IPS DF 6.9 (cell line): ENCODE measurements around the gene AKR1C4.
"Not testable (repeated sequence)": the region's sequence is repeated elsewhere in the genome, so short reads cannot be mapped to it uniquely, and the experiment has no call there.

ENCODE experiments used
- DNase-seq: peaks from one replicate; pipeline ENCODE4 v3.0.0-alpha.2; 2013; ENCODE audit warnings: low read depth, low spot score
- H3K27ac ChIP-seq: one replicate; pipeline ENCODE4 v1.5.1; 2013; ENCODE audit warnings: low read length, control low read depth
- H3K27me3 ChIP-seq: 2 replicates; pipeline ENCODE4 v1.6.1; 2013; ENCODE audit warnings: mild to moderate bottlenecking, low read length; ENCODE audit not compliant: control insufficient read depth, insufficient read depth
- H3K36me3 ChIP-seq: 2 replicates; pipeline ENCODE4 v1.6.1; 2013; ENCODE audit warnings: low read length; ENCODE audit not compliant: control insufficient read depth, insufficient read depth
- H3K4me1 ChIP-seq: 2 replicates; pipeline ENCODE4 v1.6.1; 2013; ENCODE audit warnings: low read length; ENCODE audit not compliant: control insufficient read depth, insufficient read depth
- H3K4me3 ChIP-seq: 2 replicates; pipeline ENCODE4 v1.5.1; 2013; ENCODE audit warnings: mild to moderate bottlenecking, low read length
- H3K9me3 ChIP-seq: 2 replicates; pipeline ENCODE4 v1.6.1; 2013; ENCODE audit warnings: low read length, inconsistent platforms; ENCODE audit not compliant: control insufficient read depth, insufficient read depth
- WGBS: extraction: QIAGEN DNeasy Blood & Tissue Kit; methylation state at CpG from one replicate; pipeline ENCODE4 v1.1.7; 2013; ENCODE audit warnings: mixed read lengths, missing lambda C conversion rate; ENCODE audit not compliant: insufficient read length, insufficient coverage; 5-methylcytosine and 5-hydroxymethylcytosine counted together

Gene AKR1C4

DNA sequence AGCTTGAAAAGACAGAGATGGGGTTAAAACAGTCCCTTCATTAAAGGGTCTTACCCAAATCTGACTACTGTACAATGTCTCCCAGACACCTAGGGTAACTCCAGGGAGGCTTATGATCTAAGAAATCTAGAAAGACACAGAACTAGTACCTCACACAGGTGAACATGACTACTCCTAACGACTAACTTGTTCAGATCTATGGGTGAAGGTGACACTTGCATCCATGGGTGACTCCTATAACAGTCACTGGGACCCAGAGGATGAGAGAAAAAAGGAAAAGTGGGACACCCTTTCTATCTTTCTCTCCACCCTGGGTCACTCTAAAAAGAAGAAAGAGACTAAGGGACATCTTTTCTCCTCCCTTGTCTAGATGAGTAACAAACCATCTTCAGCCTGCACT is 30.9 kb upstream of the AKR1C4 start:
- no peak for DNase-seq
- peaks cover 3% of the 10 kb centered on the region; the same call in 1 of the 2 replicates for H3K9me3 ChIP-seq
- no CpG with 5 or more reads among the region's 1 CpG for WGBS
- no peaks in the 10 kb centered on the region for H3K4me1 ChIP-seq
- H3K4me3 ChIP-seq, result no peak overlapping the region
- H3K27ac ChIP-seq, result no peak overlapping the region
- H3K36me3 ChIP-seq, result no peaks in the 10 kb centered on the region
- peaks cover 13% of the 10 kb centered on the region for H3K27me3 ChIP-seq

DNA sequence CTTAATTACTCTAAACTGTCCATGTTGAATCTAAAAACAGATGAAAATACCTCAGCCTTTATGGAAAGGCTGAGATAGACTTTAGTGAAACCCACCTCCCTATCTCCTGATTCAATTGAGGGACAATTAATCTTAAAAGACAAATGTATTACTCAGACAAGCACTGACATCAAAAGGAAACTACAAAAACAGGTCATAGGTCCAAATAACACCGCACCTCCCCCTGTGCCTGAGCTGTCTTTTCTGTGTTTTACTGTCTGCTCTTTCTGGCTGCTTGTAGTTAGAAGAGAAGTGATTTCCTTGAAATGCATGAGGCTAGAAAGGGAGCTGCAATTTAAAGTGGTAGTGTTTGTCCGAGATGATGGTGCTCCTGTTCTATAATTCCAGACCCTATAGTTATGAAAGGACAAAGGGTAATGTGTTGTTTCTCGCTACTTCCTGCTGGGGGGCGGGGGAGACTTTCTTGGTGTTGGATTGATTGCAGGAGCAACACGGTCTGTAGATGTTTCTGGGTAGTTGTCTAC is 27.7 kb upstream of the AKR1C4 start:
- no peaks in the 10 kb centered on the region for H3K36me3 ChIP-seq
- no peaks in the 10 kb centered on the region; the same call in 1 of the 2 replicates for H3K9me3 ChIP-seq
- DNase-seq, result no peak
- no peaks in the 10 kb centered on the region for H3K4me1 ChIP-seq
- no CpG with 5 or more reads among the region's 5 CpGs for WGBS
- no peak overlapping the region for H3K4me3 ChIP-seq
- peaks cover 13% of the 10 kb centered on the region for H3K27me3 ChIP-seq
- H3K27ac ChIP-seq, result no peak overlapping the region

DNA sequence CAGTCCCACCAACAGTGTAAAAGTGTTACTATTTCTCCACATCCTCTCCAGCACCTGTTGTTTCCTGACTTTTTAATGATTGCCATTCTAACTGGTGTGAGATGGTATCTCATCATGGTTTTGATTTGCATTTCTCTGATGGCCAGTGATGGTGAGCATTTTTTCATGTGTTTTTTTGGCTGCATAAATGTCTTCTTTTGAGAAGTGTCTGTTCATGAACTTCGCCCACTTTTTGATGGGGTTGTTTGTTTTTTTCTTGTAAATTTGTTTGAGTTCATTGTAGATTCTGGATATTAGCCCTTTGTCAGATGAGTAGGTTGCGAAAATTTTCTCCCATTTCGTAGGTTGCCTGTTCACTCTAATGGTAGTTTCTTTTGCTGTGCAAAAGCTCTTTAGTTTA is 21.1 kb upstream of the AKR1C4 start:
- H3K27me3 ChIP-seq, H3K27ac ChIP-seq, H3K4me3 ChIP-seq, DNase-seq, H3K36me3 ChIP-seq, H3K4me1 ChIP-seq, H3K9me3 ChIP-seq: not testable (repeated sequence)
- no CpG with 5 or more reads among the region's 3 CpGs for WGBS

DNA sequence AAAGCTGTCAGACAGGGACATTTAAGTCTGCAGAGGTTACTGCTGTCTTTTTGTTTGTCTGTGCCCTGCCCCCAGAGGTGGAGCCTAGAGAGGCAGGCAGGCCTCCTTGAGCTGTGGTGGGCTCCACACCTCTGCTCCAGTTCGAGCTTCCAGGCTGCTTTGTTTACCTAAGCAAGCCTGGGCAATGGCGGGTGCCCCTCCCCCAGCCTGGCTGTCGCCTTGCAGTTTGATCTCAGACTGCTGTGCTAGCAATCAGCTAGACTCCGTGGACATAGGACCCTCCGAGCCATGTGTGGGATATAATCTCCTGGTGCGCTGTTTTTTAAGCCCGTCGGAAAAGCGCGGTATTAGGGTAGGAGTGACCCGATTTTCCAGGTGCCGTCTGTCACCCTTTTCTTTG is 16.1 kb upstream of the AKR1C4 start:
- not testable (repeated sequence) for H3K4me3 ChIP-seq, H3K27me3 ChIP-seq, DNase-seq, H3K4me1 ChIP-seq, H3K36me3 ChIP-seq, H3K27ac ChIP-seq, H3K9me3 ChIP-seq
- WGBS, result no CpG with 5 or more reads among the region's 12 CpGs

DNA sequence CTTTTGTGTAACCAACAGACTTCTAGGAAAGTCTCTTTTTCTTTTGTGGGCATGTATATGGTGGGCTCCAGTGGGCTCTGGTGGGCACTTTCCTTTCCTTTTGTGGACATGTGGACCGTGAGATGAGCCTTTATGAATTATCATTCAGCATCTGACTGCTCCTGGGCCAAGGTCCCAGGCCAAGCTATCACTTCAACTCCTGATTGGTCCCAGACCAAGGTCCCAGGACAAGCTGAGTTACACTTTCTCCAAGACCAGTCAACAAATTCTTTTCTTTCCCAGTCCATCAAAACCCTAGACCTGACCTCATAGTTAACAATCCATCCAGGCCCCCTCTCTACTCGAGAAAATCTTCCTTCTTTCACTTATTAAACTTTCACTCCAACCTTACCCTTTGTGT is 12.7 kb upstream of the AKR1C4 start:
- no peaks in the 10 kb centered on the region for H3K27me3 ChIP-seq
- no peaks in the 10 kb centered on the region for H3K9me3 ChIP-seq
- no peak overlapping the region for H3K27ac ChIP-seq
- no peak overlapping the region for H3K4me3 ChIP-seq
- H3K36me3 ChIP-seq, result no peaks in the 10 kb centered on the region
- H3K4me1 ChIP-seq, result no peaks in the 10 kb centered on the region
- 100% methylated on average over 1 of the region's 2 CpGs for WGBS
- DNase-seq, result no peak

DNA sequence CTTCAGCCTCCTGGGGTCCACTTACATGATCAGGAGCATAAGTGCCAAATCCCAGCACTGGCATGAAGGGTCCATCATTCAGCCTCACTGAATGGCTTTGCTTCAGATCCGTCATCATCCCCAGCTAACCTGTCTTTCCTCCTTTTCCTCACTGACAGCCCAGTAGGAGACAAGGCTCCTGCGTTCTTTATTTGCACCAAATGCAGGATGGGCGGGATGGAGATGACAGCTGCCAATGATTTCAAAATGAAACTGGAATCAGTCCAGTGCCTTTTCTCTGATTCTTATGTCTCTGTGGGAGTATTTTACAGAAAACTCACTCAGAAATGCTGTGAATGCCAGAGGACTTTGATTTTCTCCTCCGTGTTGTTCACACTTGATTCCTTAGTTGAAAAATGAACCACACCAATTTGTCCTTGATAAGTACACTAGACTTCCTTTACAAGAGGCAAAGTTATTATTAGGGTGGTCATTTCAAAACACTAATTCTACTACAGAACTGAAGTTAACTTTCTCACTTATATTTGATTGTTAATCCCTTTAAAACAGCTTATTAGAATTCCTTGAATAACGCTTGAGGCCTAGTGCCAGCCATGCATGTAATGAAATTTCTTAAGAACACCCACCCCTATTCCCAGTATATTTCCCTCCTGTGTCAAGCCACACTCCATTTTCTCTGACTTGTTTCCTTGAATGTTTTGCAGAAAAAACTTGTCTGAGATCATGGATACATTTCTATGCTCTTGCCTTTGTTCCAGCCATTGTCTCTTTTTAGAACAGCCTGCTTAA is 11.5 kb upstream of the AKR1C4 start, which contains the start of gene AKR1C8:
AKR1C8 (minus strand) TSS at position 164 of the 789 bp plus-strand sequence; CDS start at position 118, 46 bp downstream.
- no peaks in the 10 kb centered on the region for H3K27me3 ChIP-seq
- H3K36me3 ChIP-seq, result no peaks in the 10 kb centered on the region
- H3K4me1 ChIP-seq, result no peaks in the 10 kb centered on the region
- H3K9me3 ChIP-seq, result no peaks in the 10 kb centered on the region
- no CpG with 5 or more reads among the region's 5 CpGs for WGBS
- no peak within 1 kb of the TSS for H3K4me3 ChIP-seq
- no peak for DNase-seq
- H3K27ac ChIP-seq, result no peak within 1 kb of the TSS

DNA sequence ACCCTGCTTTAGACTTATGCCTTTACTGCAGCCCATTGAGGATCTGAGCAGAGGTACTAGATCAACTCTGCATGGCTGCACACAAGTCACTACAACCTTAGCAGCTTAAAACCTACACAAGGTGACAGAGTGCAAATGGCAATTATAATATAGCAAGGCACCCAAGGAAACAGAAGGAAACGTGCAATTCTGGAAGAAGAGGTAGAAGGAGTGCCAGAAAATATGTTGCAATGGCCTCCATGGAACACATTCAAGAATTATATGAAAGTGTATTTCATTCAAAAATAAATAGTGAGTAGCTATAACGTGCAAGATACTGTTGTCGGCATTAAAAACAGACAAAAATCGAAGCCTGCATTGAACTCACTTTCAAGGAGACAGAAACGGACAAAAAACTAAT is 8.8 kb upstream of the AKR1C4 start:
- H3K27ac ChIP-seq, result no peak overlapping the region
- no peak overlapping the region for H3K4me3 ChIP-seq
- no peaks in the 10 kb centered on the region for H3K4me1 ChIP-seq
- H3K27me3 ChIP-seq, result no peaks in the 10 kb centered on the region
- no peaks in the 10 kb centered on the region for H3K9me3 ChIP-seq
- no peaks in the 10 kb centered on the region for H3K36me3 ChIP-seq
- DNase-seq, result no peak
- no CpG with 5 or more reads among the region's 5 CpGs for WGBS

DNA sequence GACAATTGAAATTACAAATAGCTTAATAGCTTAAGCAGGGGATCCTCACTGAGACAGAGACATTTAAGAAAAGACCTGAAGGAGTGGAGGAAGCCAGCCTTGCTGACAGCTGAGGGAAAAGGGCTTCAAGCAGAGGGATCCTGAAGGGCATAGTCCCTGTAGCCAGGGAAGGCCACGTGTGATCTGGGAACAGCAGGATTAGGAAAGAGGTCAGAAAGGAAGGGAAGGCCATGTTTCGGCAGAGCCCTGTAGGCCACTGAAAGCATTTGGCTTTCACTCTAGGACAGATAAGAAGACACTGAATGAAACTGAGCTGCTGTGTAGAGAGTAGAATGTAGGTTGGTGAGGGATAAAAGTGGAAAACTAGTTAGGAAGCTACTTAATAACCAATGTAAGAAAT is 8.3 kb upstream of the AKR1C4 start:
- Histone ChIP-seq H3K9me3 (no peaks in the 10 kb centered on the region), H3K27ac (no peak overlapping the region), H3K36me3 (no peaks in the 10 kb centered on the region), H3K4me1 (no peaks in the 10 kb centered on the region), H3K4me3 (no peak overlapping the region), H3K27me3 (no peaks in the 10 kb centered on the region)
- no peak for DNase-seq
- WGBS, result no CpG with 5 or more reads among the region's 2 CpGs

DNA sequence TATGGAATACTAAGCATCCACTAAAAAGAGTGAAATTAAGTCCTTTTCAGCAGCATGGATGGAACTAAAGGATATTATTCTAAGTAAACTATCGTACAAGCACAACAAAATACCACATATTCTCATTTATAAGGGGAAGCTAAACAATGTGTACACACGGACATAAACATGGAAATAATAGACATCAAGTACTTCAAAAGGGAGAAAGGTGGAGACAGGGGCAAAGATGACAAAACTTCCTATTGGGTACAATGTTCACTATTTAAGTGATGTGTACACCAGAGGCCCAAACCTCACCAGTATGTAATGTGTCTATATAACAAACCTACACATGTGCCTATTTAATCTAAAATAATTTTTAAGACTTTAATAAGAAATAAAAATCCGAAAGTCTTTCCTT is 2.2 kb upstream of the AKR1C4 start:
- H3K27me3 ChIP-seq, result no peaks in the 10 kb centered on the region
- H3K4me3 ChIP-seq, result no peak overlapping the region
- H3K36me3 ChIP-seq, result no peaks in the 10 kb centered on the region
- 0 out of 2 replicates have a peak, but pooled peaks cover 2% of the 10 kb centered on the region for H3K4me1 ChIP-seq
- no peaks in the 10 kb centered on the region for H3K9me3 ChIP-seq
- H3K27ac ChIP-seq, result no peak overlapping the region
- DNase-seq, result no peak
- no CpG with 5 or more reads among the region's 3 CpGs for WGBS

DNA sequence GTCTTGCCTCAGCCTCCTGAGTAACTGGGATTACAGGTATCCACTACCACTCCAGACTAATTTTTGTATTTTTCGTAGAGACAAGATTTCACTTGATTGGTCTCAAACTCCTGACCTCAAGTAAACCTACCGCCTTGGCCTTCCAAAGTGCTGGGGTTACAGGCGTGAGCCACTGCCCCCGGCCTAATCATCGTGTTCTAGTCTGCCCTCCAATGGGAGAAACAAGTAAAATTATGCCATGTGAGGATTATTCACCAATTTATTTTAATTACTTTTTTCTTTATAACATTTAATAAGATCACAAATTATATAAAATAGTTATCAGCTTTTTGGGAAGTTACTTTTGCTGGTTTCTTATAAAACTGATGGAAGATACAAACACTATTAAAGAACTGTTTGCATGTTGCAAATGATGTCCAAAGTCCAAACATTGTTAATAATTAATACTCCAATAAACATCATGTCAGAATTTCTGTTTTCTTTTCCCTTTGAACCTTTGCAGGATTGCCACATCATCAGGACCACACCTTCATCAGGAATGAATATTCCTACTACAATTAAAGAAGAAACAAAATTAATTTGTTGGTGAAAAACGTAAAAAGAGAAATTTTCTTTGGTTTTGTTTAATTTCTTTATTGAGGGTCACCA is 786 bp upstream of the AKR1C4 start:
- H3K36me3 ChIP-seq, result no peaks in the 10 kb centered on the region
- no peaks in the 10 kb centered on the region for H3K27me3 ChIP-seq
- H3K4me1 ChIP-seq, result 0 out of 2 replicates have a peak, but pooled peaks cover 2% of the 10 kb centered on the region
- no peaks in the 10 kb centered on the region for H3K9me3 ChIP-seq
- no peak overlapping the region for H3K4me3 ChIP-seq
- no peak for DNase-seq
- WGBS, result no CpG with 5 or more reads among the region's 6 CpGs
- no peak overlapping the region for H3K27ac ChIP-seq
